Uterus (tissue), 4 donors: Measurements from ENCODE around the gene RGPD3. TPM values are rescaled to one million over a fixed set of nuclear protein-coding genes. Genes with fewer than 3 reads are reported as not detected.
"Not testable (repeated sequence)": the region's sequence is repeated elsewhere in the genome, so short reads cannot be mapped to it uniquely, and the experiment has no call there.

Source experiments
- DNase-seq, 2 donors: peaks; one replicate each; pipeline ENCODE4 v3.0.0-alpha.2; 2019 to 2020
- H3K27ac ChIP-seq, 2 donors: fragments of 200-600 bp; sonication (generic); 1 replicate in 1 of 2; 2 replicates in 1 of 2; pipeline ENCODE4 v1.5.1; 2016 to 2018
- H3K27me3 ChIP-seq, 2 donors: fragments of 200-600 bp; sonication (generic); one replicate each; pipeline ENCODE4 v1.5.1; 2018 to 2019; ENCODE audit warnings: control low read depth in 1 of 2
- H3K36me3 ChIP-seq, 2 donors: fragments of 200-600 bp; sonication (generic); one replicate each; pipeline ENCODE4 v1.5.1; 2019; ENCODE audit warnings: control low read depth in 1 of 2
- H3K4me1 ChIP-seq, 2 donors: fragments of 200-600 bp; sonication (generic); one replicate each; pipeline ENCODE4 v1.5.1; 2018 to 2019; ENCODE audit warnings: control low read depth in 1 of 2
- H3K4me3 ChIP-seq, 2 donors: fragments of 200-600 bp; sonication (generic); 1 replicate in 1 of 2; 2 replicates in 1 of 2; pipeline ENCODE4 v1.5.1; 2018 to 2019; ENCODE audit warnings: mild to moderate bottlenecking in 1 of 2
- H3K9me3 ChIP-seq, 2 donors: fragments of 200-600 bp; sonication (generic); one replicate each; pipeline ENCODE4 v1.5.1; 2019; ENCODE audit warnings: control low read depth in 1 of 2
- CTCF ChIP-seq, 4 experiments: fragments of 200-600 bp in 2 of 4; fragments of 450-650 bp in 2 of 4; sonication (generic) in 2 of 4; IDR thresholded peaks; one replicate each; pipeline ENCODE4 v1.5.1; 2016 to 2019; ENCODE audit warnings: antibody characterized with exemption in 4 of 4, mild to moderate bottlenecking in 2 of 4, moderate library complexity in 1 of 4
- intact Hi-C: fragments of 100-400 bp; cut with DNase I; formaldehyde crosslinking; loops from one replicate; pipeline ENCODE4 v1.15.1; 2023; ENCODE audit warnings: low total_unique reads
- total RNA-seq, 4 donors: library from RNA; depleted of rRNA in 3 of 4; stranded (reverse); fragments of >200 nt in 3 of 4; gene quantifications; one replicate each; pipeline versions ENCODE4 v1.1.0 to v1.2.4, GENCODE V29; 2014 to 2023
- donor health status: DM: yes; HTN: yes; CAD: no.

The RGPD3 gene
- total RNA-seq, 4 donors from 2014 or later = under 0.01 to 1.5 TPM; not detected in 2

GRCh38 chr2:106479563-106479962, 11.3 kb upstream of the RGPD3 start:
- DNase-seq, H3K27me3 ChIP-seq, intact Hi-C loops, H3K36me3 ChIP-seq, H3K9me3 ChIP-seq, H3K27ac ChIP-seq, H3K4me3 ChIP-seq, H3K4me1 ChIP-seq: not testable (repeated sequence)

GRCh38 chr2:106477647-106478046, 9.4 kb upstream of the RGPD3 start:
- H3K4me1 ChIP-seq, H3K27ac ChIP-seq, H3K36me3 ChIP-seq, H3K27me3 ChIP-seq, H3K4me3 ChIP-seq, DNase-seq, H3K9me3 ChIP-seq, intact Hi-C loops: not testable (repeated sequence)

- H3K4me3 ChIP-seq, H3K4me1 ChIP-seq, H3K27ac ChIP-seq, H3K9me3 ChIP-seq, H3K27me3 ChIP-seq, H3K36me3 ChIP-seq, intact Hi-C loops: not testable (repeated sequence)
- peak; percentile 26 to 31 for DNase-seq
- TF ChIP-seq CTCF (IDR thresholded peaks at IDR 0.05) = peak in 2 of 4 experiments; percentile 13 to 22
Measured at GRCh38 chr2:106470658-106471057, 2.4 kb upstream of the RGPD3 start.

GRCh38 chr2:106467516-106467915, 697 bp downstream of the RGPD3 start:
- H3K36me3 ChIP-seq, intact Hi-C loops, DNase-seq, H3K27ac ChIP-seq, H3K4me3 ChIP-seq, H3K4me1 ChIP-seq, H3K27me3 ChIP-seq, H3K9me3 ChIP-seq: not testable (repeated sequence)

GRCh38 chr2:106461882-106462281, 6.3 kb downstream of the RGPD3 start:
- DNase-seq, H3K4me1 ChIP-seq, H3K9me3 ChIP-seq, H3K36me3 ChIP-seq, intact Hi-C loops, H3K27ac ChIP-seq, H3K27me3 ChIP-seq, H3K4me3 ChIP-seq: not testable (repeated sequence)

GRCh38 chr2:106390680-106391079, 77.5 kb downstream of the RGPD3 start:
- H3K27ac ChIP-seq, H3K36me3 ChIP-seq, H3K27me3 ChIP-seq, H3K9me3 ChIP-seq, intact Hi-C loops, H3K4me1 ChIP-seq, H3K4me3 ChIP-seq, DNase-seq: not testable (repeated sequence)

- DNase-seq, H3K27ac ChIP-seq, H3K27me3 ChIP-seq, H3K4me1 ChIP-seq, H3K4me3 ChIP-seq, H3K36me3 ChIP-seq, H3K9me3 ChIP-seq, intact Hi-C loops: not testable (repeated sequence)
Measured at GRCh38 chr2:106388814-106389410, 79.3 kb downstream of the RGPD3 start.

GRCh38 chr2:106384548-106384947, 83.7 kb downstream of the RGPD3 start:
- H3K9me3 ChIP-seq, DNase-seq, H3K27me3 ChIP-seq, H3K36me3 ChIP-seq, H3K4me1 ChIP-seq, intact Hi-C loops, H3K4me3 ChIP-seq, H3K27ac ChIP-seq: not testable (repeated sequence)

- H3K4me1 ChIP-seq, H3K9me3 ChIP-seq, H3K27ac ChIP-seq, intact Hi-C loops, H3K27me3 ChIP-seq, DNase-seq, H3K36me3 ChIP-seq, H3K4me3 ChIP-seq: not testable (repeated sequence)
Measured at GRCh38 chr2:106381867-106382266, 86.3 kb downstream of the RGPD3 start.

- intact Hi-C loops, DNase-seq, H3K36me3 ChIP-seq, H3K27ac ChIP-seq, H3K27me3 ChIP-seq, H3K4me3 ChIP-seq, H3K9me3 ChIP-seq, H3K4me1 ChIP-seq: not testable (repeated sequence)
Measured at GRCh38 chr2:106379567-106379966, 88.6 kb downstream of the RGPD3 start.

- H3K27me3 ChIP-seq, H3K9me3 ChIP-seq, H3K27ac ChIP-seq, H3K4me1 ChIP-seq, DNase-seq, intact Hi-C loops, H3K36me3 ChIP-seq, H3K4me3 ChIP-seq: not testable (repeated sequence)
Measured at GRCh38 chr2:106369182-106369581, 99.0 kb downstream of the RGPD3 start.
